WTC11 (cell line): Measurements from ENCODE around the gene CST3. TPM values are rescaled to one million over a fixed set of nuclear protein-coding genes. Genes with fewer than 3 reads are reported as not detected.

Experiments
- ATAC-seq: fragments of 200-7000 bp; cut with Tn5 transposase; 2 replicates; pipeline ENCODE4 v1.10.0; 2021; ENCODE audit warnings: mild to moderate bottlenecking, moderate library complexity
- CTCF ChIA-PET: fragments of 300-600 bp; sonication (Branson Sonifier 250); formaldehyde crosslinking; loops from one replicate; lab custom pipeline; 2021; ENCODE audit warnings: antibody characterized with exemption; lab: Charles Lee
- POLR2A ChIA-PET: fragments of 350-600 bp; sonication (Branson Sonifier 250); formaldehyde crosslinking; loops from one replicate; lab custom pipeline; 2021; ENCODE audit warnings: antibody characterized with exemption; lab: Charles Lee
- DNase-seq: peaks from one replicate; pipeline ENCODE4 v3.0.0; 2021; ENCODE audit warnings: low spot score
- H3K27ac Mint-ChIP-seq: 2 replicates; pipeline ENCODE4 v1.8.0; 2021; ENCODE audit warnings: mixed read lengths
- H3K27me3 Mint-ChIP-seq: 2 replicates; pipeline ENCODE4 v1.8.0; 2021; ENCODE audit warnings: low read depth, mild to moderate bottlenecking, moderate library complexity, mixed read lengths
- H3K36me3 Mint-ChIP-seq: 2 replicates; pipeline ENCODE4 v1.8.0; 2021; ENCODE audit warnings: mixed read lengths
- H3K4me1 Mint-ChIP-seq: 2 replicates; pipeline ENCODE4 v1.8.0; 2022; ENCODE audit warnings: mixed read lengths
- H3K4me3 Mint-ChIP-seq: 2 replicates; pipeline ENCODE4 v1.8.0; 2021; ENCODE audit warnings: mild to moderate bottlenecking, moderate library complexity, mixed read lengths
- H3K9me3 Mint-ChIP-seq: 2 replicates; pipeline ENCODE4 v1.8.0; 2021; ENCODE audit warnings: mixed read lengths
- EMX1 ChIP-seq: fragments of 250-450 bp; sonication (Bioruptor Pico); IDR thresholded peaks from 2 replicates; pipeline ENCODE4 v1.8.0; 2021; ENCODE audit warnings: mild to moderate bottlenecking
- ESRRA ChIP-seq: sonication (generic); formaldehyde crosslinking; IDR thresholded peaks from 2 replicates; pipeline ENCODE4 v1.8.1; 2022; ENCODE audit warnings: mild to moderate bottlenecking, missing genetic modification reagents, borderline replicate concordance
- ETV6 ChIP-seq: sonication (generic); formaldehyde crosslinking; IDR thresholded peaks from 2 replicates; pipeline ENCODE4 v1.8.1; 2022; ENCODE audit warnings: mild to moderate bottlenecking, missing genetic modification reagents
- GTF2I ChIP-seq: fragments of 250-450 bp; sonication (Bioruptor Pico); conservative IDR thresholded peaks from 2 replicates; pipeline ENCODE4 v1.4.0; 2021; ENCODE audit warnings: mild to moderate bottlenecking
- KAT7 ChIP-seq: sonication (generic); formaldehyde crosslinking; IDR thresholded peaks from 2 replicates; pipeline ENCODE4 v1.8.1; 2023; ENCODE audit warnings: missing genetic modification reagents, mild to moderate bottlenecking, borderline replicate concordance
- OVOL2 ChIP-seq: fragments of 250-450 bp; sonication (Bioruptor Pico); IDR thresholded peaks from 2 replicates; pipeline ENCODE4 v1.9.0; 2021; ENCODE audit warnings: mild to moderate bottlenecking, borderline replicate concordance
- ZNF219 ChIP-seq: sonication (generic); formaldehyde crosslinking; IDR thresholded peaks from 2 replicates; pipeline ENCODE4 v1.8.0; 2023; ENCODE audit warnings: missing genetic modification reagents, mild to moderate bottlenecking, borderline replicate concordance
- ZNF232 ChIP-seq: sonication (generic); formaldehyde crosslinking; IDR thresholded peaks from 2 replicates; pipeline ENCODE4 v1.8.0; 2022; ENCODE audit warnings: mild to moderate bottlenecking, missing genetic modification reagents
- ZNF317 ChIP-seq: sonication (generic); formaldehyde crosslinking; IDR thresholded peaks from 2 replicates; pipeline ENCODE4 v1.8.1; 2023; ENCODE audit warnings: low read depth, mild to moderate bottlenecking, moderate library complexity, missing genetic modification reagents, borderline replicate concordance
- total RNA-seq: library from RNA; stranded (reverse); gene quantifications from 3 replicates; pipeline ENCODE4 v1.2.3, GENCODE V29; 2021
- TF ChIP-seq, protein P1 (sequence below): sonication (generic); formaldehyde crosslinking; IDR thresholded peaks from 2 replicates; pipeline ENCODE4 v1.8.0; 2022; ENCODE audit warnings: mild to moderate bottlenecking, missing genetic modification reagents
- TF ChIP-seq, protein P2 (sequence below): sonication (generic); formaldehyde crosslinking; IDR thresholded peaks from 2 replicates; pipeline ENCODE4 v1.8.0; 2022; ENCODE audit warnings: mild to moderate bottlenecking, missing genetic modification reagents
- TF ChIP-seq, protein P3 (sequence below): sonication (generic); formaldehyde crosslinking; IDR thresholded peaks from 2 replicates; pipeline ENCODE4 v1.8.1; 2022; ENCODE audit warnings: mild to moderate bottlenecking, missing genetic modification reagents, moderate library complexity, borderline replicate concordance
- TF ChIP-seq, protein P4 (sequence below): fragments of 250-450 bp; sonication (Bioruptor Pico); IDR thresholded peaks from 2 replicates; pipeline ENCODE4 v1.9.0; 2021; ENCODE audit warnings: mild to moderate bottlenecking
- TF ChIP-seq, protein P5 (sequence below): sonication (generic); formaldehyde crosslinking; IDR thresholded peaks from 2 replicates; pipeline ENCODE4 v1.8.1; 2022; ENCODE audit warnings: mild to moderate bottlenecking, moderate library complexity, missing genetic modification reagents
- TF ChIP-seq, protein P6 (sequence below): fragments of 250-450 bp; sonication (Bioruptor Pico); conservative IDR thresholded peaks from 2 replicates; pipeline ENCODE4 v1.9.0; 2021; ENCODE audit warnings: mild to moderate bottlenecking
- TF ChIP-seq, protein P7 (sequence below): sonication (generic); formaldehyde crosslinking; IDR thresholded peaks from 2 replicates; pipeline ENCODE4 v1.8.1; 2022; ENCODE audit warnings: missing genetic modification reagents, borderline replicate concordance

CST3 gene
- total RNA-seq, 1 experiment from 2014 or later, result 52.1 TPM

DNA sequence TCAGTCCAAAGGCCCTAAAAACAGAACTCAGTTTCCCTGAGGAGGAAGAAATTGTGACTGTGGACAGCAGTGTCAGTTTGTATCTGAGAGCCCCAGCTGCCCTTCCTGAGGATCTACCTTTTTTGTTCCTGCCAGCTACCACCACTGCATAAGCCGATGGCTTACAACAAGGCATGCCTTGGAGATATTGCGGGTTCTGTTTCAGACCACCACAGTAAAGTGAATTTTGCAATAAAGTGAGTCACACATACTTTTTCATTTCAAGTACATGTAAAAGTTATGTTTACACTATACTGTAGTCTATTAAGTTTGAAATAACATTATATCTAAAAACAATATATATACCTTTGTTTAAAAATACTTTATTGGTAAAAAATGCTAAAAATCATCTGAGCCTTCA is 9.6 kb upstream of the CST3 start:
- H3K4me1 Mint-ChIP-seq, result peaks cover 11% of the 10 kb centered on the region
- ChIA-PET POLR2A (no interaction called here), CTCF (interaction anchor here (0.6 to 1.3 kb wide), 2 partner anchors 21 to 270 kb away, joined by 3 to 4 read pairs; no protein-coding TSS in a partner anchor)
- H3K27me3 Mint-ChIP-seq, result no peaks in the 10 kb centered on the region; the same call in 1 of the 2 replicates
- DNase-seq (no peak), ATAC-seq (no peak)
- TF ChIP-seq, protein P1, sequence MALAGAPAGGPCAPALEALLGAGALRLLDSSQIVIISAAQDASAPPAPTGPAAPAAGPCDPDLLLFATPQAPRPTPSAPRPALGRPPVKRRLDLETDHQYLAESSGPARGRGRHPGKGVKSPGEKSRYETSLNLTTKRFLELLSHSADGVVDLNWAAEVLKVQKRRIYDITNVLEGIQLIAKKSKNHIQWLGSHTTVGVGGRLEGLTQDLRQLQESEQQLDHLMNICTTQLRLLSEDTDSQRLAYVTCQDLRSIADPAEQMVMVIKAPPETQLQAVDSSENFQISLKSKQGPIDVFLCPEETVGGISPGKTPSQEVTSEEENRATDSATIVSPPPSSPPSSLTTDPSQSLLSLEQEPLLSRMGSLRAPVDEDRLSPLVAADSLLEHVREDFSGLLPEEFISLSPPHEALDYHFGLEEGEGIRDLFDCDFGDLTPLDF (CRISPR knock-in tag), result no peak
- TF ChIP-seq, protein P2, sequence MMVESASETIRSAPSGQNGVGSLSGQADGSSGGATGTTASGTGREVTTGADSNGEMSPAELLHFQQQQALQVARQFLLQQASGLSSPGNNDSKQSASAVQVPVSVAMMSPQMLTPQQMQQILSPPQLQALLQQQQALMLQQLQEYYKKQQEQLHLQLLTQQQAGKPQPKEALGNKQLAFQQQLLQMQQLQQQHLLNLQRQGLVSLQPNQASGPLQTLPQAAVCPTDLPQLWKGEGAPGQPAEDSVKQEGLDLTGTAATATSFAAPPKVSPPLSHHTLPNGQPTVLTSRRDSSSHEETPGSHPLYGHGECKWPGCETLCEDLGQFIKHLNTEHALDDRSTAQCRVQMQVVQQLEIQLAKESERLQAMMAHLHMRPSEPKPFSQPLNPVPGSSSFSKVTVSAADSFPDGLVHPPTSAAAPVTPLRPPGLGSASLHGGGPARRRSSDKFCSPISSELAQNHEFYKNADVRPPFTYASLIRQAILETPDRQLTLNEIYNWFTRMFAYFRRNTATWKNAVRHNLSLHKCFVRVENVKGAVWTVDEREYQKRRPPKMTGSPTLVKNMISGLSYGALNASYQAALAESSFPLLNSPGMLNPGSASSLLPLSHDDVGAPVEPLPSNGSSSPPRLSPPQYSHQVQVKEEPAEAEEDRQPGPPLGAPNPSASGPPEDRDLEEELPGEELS (CRISPR knock-in tag), result no peak
- TF ChIP-seq ZNF317 (no peak), OVOL2 (CRISPR knock-in tag) (no peak)
- TF ChIP-seq, protein P3, sequence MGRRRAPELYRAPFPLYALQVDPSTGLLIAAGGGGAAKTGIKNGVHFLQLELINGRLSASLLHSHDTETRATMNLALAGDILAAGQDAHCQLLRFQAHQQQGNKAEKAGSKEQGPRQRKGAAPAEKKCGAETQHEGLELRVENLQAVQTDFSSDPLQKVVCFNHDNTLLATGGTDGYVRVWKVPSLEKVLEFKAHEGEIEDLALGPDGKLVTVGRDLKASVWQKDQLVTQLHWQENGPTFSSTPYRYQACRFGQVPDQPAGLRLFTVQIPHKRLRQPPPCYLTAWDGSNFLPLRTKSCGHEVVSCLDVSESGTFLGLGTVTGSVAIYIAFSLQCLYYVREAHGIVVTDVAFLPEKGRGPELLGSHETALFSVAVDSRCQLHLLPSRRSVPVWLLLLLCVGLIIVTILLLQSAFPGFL, result no peak
- TF ChIP-seq, protein P4, sequence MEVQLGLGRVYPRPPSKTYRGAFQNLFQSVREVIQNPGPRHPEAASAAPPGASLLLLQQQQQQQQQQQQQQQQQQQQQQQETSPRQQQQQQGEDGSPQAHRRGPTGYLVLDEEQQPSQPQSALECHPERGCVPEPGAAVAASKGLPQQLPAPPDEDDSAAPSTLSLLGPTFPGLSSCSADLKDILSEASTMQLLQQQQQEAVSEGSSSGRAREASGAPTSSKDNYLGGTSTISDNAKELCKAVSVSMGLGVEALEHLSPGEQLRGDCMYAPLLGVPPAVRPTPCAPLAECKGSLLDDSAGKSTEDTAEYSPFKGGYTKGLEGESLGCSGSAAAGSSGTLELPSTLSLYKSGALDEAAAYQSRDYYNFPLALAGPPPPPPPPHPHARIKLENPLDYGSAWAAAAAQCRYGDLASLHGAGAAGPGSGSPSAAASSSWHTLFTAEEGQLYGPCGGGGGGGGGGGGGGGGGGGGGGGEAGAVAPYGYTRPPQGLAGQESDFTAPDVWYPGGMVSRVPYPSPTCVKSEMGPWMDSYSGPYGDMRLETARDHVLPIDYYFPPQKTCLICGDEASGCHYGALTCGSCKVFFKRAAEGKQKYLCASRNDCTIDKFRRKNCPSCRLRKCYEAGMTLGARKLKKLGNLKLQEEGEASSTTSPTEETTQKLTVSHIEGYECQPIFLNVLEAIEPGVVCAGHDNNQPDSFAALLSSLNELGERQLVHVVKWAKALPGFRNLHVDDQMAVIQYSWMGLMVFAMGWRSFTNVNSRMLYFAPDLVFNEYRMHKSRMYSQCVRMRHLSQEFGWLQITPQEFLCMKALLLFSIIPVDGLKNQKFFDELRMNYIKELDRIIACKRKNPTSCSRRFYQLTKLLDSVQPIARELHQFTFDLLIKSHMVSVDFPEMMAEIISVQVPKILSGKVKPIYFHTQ (CRISPR knock-in tag), result no peak
- no peak overlapping the region for H3K4me3 Mint-ChIP-seq
- H3K36me3 Mint-ChIP-seq, result no peaks in the 10 kb centered on the region
- no peak overlapping the region for H3K27ac Mint-ChIP-seq
- no peaks in the 10 kb centered on the region; the same call in 1 of the 2 replicates for H3K9me3 Mint-ChIP-seq

DNA sequence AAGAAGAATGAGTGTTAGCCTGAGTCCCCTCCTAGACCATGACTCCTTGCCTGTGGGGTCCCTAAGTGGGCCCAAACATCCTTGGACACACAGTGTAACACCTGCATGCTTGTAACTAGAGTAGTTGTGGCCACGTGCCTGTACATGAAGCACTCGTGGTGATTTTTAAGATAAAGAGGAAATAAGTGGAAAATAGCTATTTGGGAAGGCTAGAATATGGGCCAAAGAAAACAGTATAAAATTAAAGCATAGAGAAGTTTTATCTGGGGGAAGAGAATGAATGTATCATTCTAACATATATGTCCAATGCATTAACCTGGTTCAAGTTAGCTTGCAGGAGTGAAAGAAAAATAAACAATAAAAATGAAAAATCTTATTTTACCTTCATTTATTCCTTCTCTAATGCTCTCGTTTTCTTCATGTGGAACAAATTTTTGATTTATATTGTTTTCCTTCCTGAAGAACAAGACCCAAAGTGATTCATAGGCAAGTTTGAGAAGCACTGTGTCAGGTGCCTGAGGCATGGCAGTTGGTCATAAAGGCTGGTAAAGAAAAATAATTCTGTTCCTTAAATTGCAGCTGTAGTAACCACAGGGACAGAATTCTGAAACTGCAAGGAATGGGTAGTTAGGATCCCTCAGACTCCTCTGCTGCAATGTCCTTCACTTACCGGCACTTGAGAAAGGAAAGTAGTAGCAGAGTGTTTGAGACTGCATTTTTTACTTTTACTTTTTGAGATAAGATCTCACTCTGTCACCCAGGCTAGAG is 8.5 kb upstream of the CST3 start:
- Mint-ChIP-seq H3K36me3 (no peaks in the 10 kb centered on the region), H3K4me1 (peaks cover 16% of the 10 kb centered on the region)
- ATAC-seq (no peak), DNase-seq (no peak)
- POLR2A ChIA-PET, result no interaction called here
- TF ChIP-seq ZNF219 (CRISPR knock-in tag) (no peak), KAT7 (no peak), OVOL2 (CRISPR knock-in tag) (no peak), ETV6 (CRISPR knock-in tag) (no peak), GTF2I (CRISPR knock-in tag) (no peak), ESRRA (CRISPR knock-in tag) (no peak), ZNF232 (CRISPR knock-in tag) (no peak), EMX1 (CRISPR knock-in tag) (no peak)
- TF ChIP-seq, protein P5, sequence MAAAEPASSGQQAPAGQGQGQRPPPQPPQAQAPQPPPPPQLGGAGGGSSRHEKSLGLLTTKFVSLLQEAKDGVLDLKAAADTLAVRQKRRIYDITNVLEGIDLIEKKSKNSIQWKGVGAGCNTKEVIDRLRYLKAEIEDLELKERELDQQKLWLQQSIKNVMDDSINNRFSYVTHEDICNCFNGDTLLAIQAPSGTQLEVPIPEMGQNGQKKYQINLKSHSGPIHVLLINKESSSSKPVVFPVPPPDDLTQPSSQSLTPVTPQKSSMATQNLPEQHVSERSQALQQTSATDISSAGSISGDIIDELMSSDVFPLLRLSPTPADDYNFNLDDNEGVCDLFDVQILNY (CRISPR knock-in tag), result no peak
- TF ChIP-seq, protein P6, sequence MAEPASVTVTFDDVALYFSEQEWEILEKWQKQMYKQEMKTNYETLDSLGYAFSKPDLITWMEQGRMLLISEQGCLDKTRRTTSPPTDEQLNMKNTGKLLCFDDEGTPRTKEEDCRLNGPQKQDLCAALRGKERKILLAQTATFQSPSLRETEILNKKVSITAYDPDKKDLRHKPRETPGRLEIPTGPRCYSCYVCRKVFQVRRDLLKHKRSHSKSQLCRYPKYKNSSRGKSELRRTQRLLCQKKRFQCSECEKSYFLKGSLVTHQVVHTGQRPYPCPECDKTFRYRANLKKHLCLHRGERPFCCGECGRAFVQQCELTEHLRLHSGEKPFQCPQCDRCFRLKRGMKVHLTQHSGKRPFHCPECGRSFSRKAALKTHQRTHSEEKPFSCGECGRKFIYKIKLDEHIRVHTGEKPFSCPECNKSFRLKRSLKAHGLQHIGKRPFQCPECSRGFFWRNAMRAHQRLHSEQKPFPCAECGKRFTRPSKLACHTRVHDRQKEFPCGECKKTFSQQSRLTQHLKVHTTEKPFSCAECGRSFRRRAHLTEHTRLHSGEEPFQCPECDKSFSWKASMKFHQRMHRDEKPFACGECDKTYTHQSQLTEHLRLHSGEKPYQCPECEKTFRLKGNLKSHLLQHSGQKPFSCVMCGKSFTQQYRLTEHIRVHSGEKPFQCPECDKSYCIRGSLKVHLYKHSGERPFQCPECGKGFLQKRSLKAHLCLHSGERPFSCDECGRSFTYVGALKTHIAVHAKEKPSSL (CRISPR knock-in tag), result no peak
- TF ChIP-seq, protein P7, sequence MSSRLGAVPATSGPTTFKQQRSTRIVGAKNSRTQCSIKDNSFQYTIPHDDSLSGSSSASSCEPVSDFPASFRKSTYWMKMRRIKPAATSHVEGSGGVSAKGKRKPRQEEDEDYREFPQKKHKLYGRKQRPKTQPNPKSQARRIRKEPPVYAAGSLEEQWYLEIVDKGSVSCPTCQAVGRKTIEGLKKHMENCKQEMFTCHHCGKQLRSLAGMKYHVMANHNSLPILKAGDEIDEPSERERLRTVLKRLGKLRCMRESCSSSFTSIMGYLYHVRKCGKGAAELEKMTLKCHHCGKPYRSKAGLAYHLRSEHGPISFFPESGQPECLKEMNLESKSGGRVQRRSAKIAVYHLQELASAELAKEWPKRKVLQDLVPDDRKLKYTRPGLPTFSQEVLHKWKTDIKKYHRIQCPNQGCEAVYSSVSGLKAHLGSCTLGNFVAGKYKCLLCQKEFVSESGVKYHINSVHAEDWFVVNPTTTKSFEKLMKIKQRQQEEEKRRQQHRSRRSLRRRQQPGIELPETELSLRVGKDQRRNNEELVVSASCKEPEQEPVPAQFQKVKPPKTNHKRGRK, result no peak
- TF ChIP-seq, all 79 proteins: peak for 0
- no peak overlapping the region for H3K4me3 Mint-ChIP-seq
- H3K9me3 Mint-ChIP-seq, result no peaks in the 10 kb centered on the region
- H3K27ac Mint-ChIP-seq, result no peak overlapping the region
- CTCF ChIA-PET, result interaction anchor here (1.3 kb wide), 1 partner anchor 22 kb away, joined by 4 read pairs; no protein-coding TSS in a partner anchor
- no peaks in the 10 kb centered on the region; the same call in 1 of the 2 replicates for H3K27me3 Mint-ChIP-seq
